GM18858 (cell line): Measurements from ENCODE around the gene SLC25A46.
"Not testable (repeated sequence)": the region's sequence is repeated elsewhere in the genome, so short reads cannot be mapped to it uniquely, and the experiment has no call there.

Experiments
- ATAC-seq: cut with Tn5 transposase; IDR thresholded peaks from one replicate; pipeline ENCODE4 v1.9.1; 2021; ENCODE audit not compliant: unreplicated experiment

SLC25A46 gene

GRCh38 chr5:110754181-110754580 is 15.4 kb downstream of the SLC25A46 start:
- no peak for ATAC-seq

- ATAC-seq, result no peak
Observed at GRCh38 chr5:110757118-110757729, 18.4 kb downstream of the SLC25A46 start.

GRCh38 chr5:110760158-110760557 is 21.4 kb downstream of the SLC25A46 start:
- no peak for ATAC-seq

- ATAC-seq, result no peak
Observed at GRCh38 chr5:110768138-110768860, 29.5 kb downstream of the SLC25A46 start.

- ATAC-seq, result no peak
Observed at GRCh38 chr5:110769000-110769681, 30.3 kb downstream of the SLC25A46 start.

- ATAC-seq, result no peak
Observed at GRCh38 chr5:110770286-110770685, 31.5 kb downstream of the SLC25A46 start.

- no peak for ATAC-seq
Observed at GRCh38 chr5:110784901-110785300, 46.1 kb downstream of the SLC25A46 start.

GRCh38 chr5:110785356-110785755 is 46.5 kb downstream of the SLC25A46 start:
- ATAC-seq, result no peak

- not testable (repeated sequence) for ATAC-seq
Observed at GRCh38 chr5:110788006-110788405, 49.2 kb downstream of the SLC25A46 start.

- no peak for ATAC-seq
Observed at GRCh38 chr5:110790673-110791072, 51.9 kb downstream of the SLC25A46 start.

- ATAC-seq, result no peak
Observed at GRCh38 chr5:110802998-110803397, 64.2 kb downstream of the SLC25A46 start.

- no peak for ATAC-seq
Observed at GRCh38 chr5:110803467-110804326, 64.9 kb downstream of the SLC25A46 start.

GRCh38 chr5:110807169-110807568 is 68.4 kb downstream of the SLC25A46 start:
- ATAC-seq, result no peak

GRCh38 chr5:110809006-110809405 is 70.2 kb downstream of the SLC25A46 start:
- no peak for ATAC-seq
